T47D (cell line): ENCODE measurements around the gene EPSTI1.

Experiments
- DNase-seq, 2 experiments: peaks; one replicate each; pipeline versions ENCODE4 v3.0.0 to v3.0.0-alpha.2; 2011 to 2012; ENCODE audit warnings: low read depth in 1 of 2, low spot score in 1 of 2
- JUND ChIP-seq: IDR thresholded peaks from 2 replicates; pipeline ENCODE4 v1.6.1; 2012; ENCODE audit warnings: low read depth
- in situ Hi-C: cut with HindIII; loops from 2 replicates; pipeline ENCODE4 v1.10.0; 2016; ENCODE audit warnings: low sequenced_read_pairs, low pct_unique_long_range_greater_than_20kb

Gene EPSTI1

DNA sequence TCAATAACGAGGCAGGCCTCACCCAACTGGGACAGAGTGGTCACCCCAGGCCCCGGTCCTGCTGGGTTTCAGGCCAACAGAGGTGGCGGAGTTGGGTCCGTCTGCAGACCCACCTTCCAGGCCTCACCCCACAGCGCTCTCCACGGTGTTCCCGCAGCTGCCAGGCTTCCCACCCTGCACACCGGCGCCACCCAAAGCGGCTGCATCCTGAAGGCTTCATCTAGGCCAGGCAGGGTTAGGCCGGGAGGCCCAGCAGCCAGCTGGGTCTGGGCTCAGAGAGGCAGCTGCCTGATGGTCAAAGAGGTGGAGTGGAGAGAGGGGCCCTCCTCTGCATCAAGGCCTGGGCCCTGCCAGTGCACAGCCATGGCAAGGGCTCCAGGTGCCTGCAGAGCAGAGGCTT lies 44.1 kb downstream of the EPSTI1 start:
- no peak for TF ChIP-seq JUND
- in situ Hi-C loops, result no loop called here
- DNase-seq, result no peak

- TF ChIP-seq JUND, result no peak
- in situ Hi-C loops, result no loop called here
- no peak for DNase-seq
Measured at GRCh38 chr13:42946927-42947326, 45.1 kb downstream of the EPSTI1 start.

GRCh38 chr13:42929886-42930535 lies 62.0 kb downstream of the EPSTI1 start:
- in situ Hi-C loops, result no loop called here
- DNase-seq, result no peak
- no peak for TF ChIP-seq JUND

DNA sequence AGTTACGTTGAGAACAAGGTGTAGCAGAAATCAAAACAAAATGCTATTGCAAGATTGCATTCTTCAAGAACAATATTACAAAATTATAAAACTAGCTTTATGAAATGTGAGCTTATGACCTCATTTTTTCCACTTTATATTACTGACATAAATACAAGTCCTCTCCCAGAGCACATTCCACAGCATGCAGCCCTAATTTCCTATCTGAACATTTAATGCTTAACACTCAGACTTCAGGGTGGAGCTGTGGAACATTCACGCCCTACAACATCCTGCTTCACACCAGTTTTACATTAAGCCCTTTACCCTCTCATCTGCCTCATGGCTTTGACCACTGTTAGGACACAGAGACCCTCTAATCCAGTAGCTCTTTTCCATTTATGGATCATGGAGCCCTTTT lies 65.5 kb downstream of the EPSTI1 start:
- in situ Hi-C loops, result no loop called here
- TF ChIP-seq JUND, result no peak
- DNase-seq, result no peak

- in situ Hi-C loops, result no loop called here
- no peak for DNase-seq
- no peak for TF ChIP-seq JUND
Measured at GRCh38 chr13:42926043-42926442, 66.0 kb downstream of the EPSTI1 start.

GRCh38 chr13:42925626-42926025 lies 66.4 kb downstream of the EPSTI1 start:
- in situ Hi-C loops, result no loop called here
- no peak for DNase-seq
- TF ChIP-seq JUND, result no peak

DNA sequence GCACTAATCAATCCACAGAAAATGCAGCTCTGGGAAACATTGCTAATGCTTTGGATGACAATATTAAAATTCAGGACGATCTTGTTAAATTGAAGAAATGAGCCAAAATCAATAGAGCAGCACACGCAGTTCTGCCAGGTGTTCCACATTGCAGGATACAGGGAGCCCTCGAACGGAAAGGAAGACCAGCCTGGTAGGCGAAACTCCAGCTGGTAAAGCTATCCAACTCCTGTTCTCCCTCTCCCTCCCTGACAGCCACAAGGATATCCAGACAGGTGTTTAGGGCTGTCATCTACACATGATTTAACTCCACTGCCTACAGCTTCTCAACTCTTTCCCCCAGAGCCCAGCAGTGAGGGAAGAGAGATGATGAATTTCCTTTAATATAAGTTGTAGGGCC lies 67.7 kb downstream of the EPSTI1 start:
- in situ Hi-C loops, result no loop called here
- TF ChIP-seq JUND, result no peak
- no peak for DNase-seq

GRCh38 chr13:42907745-42908144 lies 84.3 kb downstream of the EPSTI1 start:
- TF ChIP-seq JUND, result no peak
- in situ Hi-C loops, result no loop called here
- DNase-seq, result no peak

- peak in 1 of 2 experiments; percentile 41 for DNase-seq
- TF ChIP-seq JUND, result no peak
- in situ Hi-C loops, result no loop called here
Measured at GRCh38 chr13:42906257-42906656, 85.8 kb downstream of the EPSTI1 start.

DNA sequence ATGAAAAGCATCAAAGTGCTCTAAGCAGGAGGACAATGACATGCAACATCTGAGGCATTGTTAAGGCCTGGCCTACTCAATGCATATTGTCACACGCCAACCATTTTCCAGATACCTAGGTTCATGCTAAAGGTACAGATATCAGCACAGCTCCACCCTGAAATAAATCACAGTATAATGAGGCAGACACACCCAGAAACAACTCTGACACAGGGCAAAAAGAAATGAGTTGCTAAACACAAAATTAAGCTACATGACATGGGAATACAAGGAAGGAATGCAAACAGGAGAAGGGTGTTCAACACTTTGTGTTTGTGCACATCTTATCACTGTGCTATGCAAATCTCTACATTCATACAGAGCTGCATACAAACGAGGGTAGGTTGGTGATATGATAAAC lies 86.5 kb downstream of the EPSTI1 start:
- DNase-seq, result no peak
- in situ Hi-C loops, result no loop called here
- no peak for TF ChIP-seq JUND

DNA sequence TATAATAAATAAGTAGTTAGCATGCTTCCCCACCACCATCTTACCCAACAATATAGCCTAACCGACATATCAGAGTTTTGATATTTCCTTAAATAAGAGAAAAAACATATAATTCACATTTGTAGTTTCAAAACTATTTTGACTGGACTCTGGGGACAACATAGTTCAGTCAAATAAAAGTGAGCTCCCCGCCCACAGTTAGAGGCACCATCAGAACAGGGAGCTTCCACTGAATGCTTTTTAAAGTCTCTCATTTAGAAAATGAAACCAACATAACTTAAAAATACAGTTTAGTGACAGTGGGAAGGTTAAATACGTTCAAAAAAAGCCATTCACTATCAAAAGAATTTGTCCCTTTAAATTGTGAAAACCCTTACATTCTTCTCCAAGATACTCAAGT lies 92.8 kb downstream of the EPSTI1 start:
- no peak for TF ChIP-seq JUND
- no peak for DNase-seq
- in situ Hi-C loops, result no loop called here

DNA sequence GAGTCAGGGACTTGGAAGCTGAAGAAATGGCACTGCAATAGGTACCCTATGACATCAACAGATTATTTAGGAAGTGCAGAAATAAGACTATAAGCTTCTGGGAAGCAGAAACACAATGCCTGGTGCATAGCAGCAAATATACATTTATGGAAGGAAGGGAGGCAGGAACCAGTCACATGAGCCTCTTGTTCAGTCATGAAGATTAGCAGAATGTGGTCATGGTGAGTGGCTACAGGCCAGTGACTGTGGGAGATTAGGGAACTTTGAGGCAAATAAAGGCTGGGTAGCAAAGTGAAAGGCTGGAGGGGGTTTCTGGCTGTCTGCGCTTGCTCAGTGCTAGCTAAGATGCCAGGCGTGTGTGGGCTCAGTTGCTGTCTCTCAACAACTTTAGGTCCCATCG lies 96.3 kb downstream of the EPSTI1 start:
- in situ Hi-C loops, result no loop called here
- TF ChIP-seq JUND, result no peak
- no peak for DNase-seq

DNA sequence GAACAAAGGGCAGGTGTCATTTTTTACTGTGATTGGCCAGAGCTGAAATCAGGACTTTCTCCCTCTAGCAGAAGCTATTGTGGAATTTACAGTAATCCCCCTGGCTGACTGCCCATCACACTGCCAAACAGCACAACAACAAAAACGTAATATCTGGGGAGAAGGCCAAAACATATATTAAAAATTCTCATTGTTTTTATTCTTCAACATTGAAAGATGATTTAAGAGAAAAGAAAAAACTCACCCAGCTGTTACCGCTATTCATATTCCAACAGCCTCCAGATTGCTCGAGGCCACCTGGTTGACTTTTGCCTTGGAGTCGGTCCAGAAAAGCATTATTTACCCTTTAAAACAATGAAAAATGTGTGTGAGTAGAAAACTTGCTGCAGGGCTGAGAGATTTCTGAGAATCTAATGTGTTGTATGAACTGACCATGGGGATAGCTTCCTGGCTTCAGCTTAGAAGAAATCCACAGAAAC lies 97.2 kb downstream of the EPSTI1 start:
- in situ Hi-C loops, result no loop called here
- no peak for TF ChIP-seq JUND
- peak in 1 of 2 experiments; percentile 31 for DNase-seq

DNA sequence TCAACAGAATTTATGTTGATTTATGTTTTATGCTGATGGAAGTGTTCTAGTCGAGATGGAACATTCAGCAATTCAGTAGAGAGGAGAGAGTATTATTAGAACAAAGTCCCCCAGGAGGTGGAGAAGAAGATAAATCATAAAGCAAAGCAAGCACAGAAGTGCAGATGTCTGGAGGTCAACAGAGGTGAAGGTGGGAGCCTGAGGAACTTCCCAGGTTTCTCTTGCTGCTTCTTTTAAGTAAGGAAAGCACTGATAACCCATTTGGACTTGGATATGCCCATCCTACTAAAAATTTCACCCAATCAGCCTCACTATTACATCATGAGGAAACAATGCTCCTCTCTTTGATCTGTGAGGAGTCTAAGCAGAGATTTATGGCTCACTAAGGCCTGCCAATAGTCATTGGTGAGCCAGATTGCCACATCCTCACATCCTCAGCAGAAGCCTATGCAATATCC lies 98.8 kb downstream of the EPSTI1 start:
- TF ChIP-seq JUND, result no peak
- DNase-seq, result no peak
- in situ Hi-C loops, result no loop called here

GRCh38 chr13:42892760-42893159 lies 99.3 kb downstream of the EPSTI1 start:
- no peak for TF ChIP-seq JUND
- no peak for DNase-seq
- in situ Hi-C loops, result no loop called here
